SK-N-DZ (cell line): ENCODE results near the gene PGAM2. TPM values are rescaled to one million over a fixed set of nuclear protein-coding genes. Genes with fewer than 3 reads are reported as not detected.

ENCODE experiments used
- DNase-seq: peaks from one replicate; pipeline ENCODE4 v3.0.0-alpha.2; 2015; ENCODE audit warnings: low spot score
- polyA plus RNA-seq, 2 experiments: library from polyadenylated mRNA; depleted of rRNA; stranded (reverse); fragments of >200 nt; gene quantifications; 2 replicates each; pipeline ENCODE4 v1.2.3, GENCODE V29; 2014

The PGAM2 gene
- 15.5 and 22.9 TPM in 2 replicates for polyA plus RNA-seq (2014; cell fraction: cytosol; rRNA removed)
- polyA plus RNA-seq (2014; cell fraction: nucleus; rRNA removed): 6.3 and 12.6 TPM in 2 replicates

DNA sequence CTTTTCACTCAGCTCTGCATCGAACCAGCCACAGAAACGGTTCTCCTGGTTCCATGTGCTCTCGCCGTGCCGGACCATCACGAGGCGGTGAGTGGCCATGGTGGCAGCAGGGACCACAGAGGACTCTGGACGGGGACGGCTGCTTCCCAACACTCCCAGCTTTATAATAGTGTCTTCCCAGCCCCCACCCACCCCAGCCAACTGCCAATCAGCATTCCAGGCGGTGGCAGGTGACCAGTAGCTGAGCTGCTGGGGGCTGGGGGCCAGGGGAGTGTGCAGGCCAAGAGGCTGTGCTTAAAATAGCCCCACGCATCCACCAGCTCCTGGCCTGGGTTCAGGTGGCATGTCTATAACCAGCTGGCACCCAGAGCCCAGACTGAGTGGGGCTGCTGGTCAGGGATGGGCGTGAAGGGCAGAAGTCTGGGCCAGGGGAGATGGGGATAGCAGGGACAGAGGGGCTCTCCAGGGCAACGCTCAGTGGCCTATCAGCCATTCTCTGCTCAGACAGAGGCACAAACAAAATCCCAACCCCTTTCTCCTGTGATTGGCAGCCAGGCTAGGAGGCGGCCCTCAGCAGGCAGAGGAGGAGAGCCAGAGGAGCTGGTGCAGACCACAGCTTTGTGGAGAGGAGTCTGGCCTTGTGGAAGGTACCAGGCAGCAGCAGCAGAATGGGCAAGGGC, at the start of gene PGAM2:
PGAM2 (minus strand) TSS at position 137 of the 680 bp plus-strand sequence; CDS start at position 99, 38 bp downstream.
- peak; percentile 80 for DNase-seq

DNA sequence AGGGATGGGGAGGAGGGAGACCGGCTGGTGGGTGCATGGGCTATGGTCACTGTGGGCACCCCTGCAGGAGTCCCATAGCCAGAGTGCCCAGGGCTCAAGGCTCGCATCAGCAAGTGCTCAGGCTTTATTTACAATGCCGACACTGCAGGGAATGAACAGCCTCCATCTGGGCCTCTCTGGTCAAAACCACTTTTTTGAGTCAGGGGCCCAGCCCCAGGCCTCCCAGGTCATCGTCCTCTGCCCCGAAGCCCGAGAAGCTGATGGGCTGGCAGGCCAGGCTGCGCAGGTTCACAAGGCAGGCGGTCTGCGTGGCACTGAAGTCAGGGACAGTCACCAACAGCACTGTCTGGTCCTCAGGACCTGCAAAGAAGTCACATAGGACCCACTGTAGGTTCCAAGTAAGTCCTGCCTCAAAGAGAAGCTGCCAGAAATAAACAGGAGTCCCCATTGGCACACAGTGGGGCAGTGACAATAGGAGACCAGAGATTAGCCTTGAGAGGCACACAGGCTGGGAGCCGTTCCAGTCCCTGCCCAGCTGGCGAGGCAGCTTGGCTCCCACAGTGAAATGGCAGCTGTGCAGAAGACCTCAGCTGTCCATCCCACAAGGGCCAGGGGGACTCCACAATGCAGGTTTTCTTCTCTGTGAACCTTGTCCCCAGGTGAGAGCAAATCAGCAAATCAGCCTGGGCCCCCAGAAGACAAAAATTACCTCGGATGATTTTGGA, 49.4 kb upstream of the PGAM2 start:
- no peak for DNase-seq

DNA sequence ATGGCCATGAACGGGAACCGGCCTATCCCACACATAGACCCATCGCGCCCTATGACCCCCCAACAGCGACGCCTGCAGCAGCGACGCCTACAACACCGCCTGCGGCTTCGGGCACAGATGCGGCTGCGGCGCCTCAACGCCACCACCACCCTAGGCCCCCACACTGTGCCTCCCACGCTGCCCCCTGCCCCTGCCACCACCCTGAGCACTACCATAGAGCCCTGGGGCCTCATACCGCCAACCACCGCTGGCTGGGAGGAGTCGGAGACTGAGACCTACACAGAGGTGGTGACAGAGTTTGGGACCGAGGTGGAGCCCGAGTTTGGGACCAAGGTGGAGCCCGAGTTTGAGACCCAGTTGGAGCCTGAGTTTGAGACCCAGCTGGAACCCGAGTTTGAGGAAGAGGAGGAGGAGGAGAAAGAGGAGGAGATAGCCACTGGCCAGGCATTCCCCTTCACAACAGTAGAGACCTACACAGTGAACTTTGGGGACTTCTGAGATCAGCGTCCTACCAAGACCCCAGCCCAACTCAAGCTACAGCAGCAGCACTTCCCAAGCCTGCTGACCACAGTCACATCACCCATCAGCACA, 48.5 kb upstream of the PGAM2 start:
- no peak for DNase-seq

DNA sequence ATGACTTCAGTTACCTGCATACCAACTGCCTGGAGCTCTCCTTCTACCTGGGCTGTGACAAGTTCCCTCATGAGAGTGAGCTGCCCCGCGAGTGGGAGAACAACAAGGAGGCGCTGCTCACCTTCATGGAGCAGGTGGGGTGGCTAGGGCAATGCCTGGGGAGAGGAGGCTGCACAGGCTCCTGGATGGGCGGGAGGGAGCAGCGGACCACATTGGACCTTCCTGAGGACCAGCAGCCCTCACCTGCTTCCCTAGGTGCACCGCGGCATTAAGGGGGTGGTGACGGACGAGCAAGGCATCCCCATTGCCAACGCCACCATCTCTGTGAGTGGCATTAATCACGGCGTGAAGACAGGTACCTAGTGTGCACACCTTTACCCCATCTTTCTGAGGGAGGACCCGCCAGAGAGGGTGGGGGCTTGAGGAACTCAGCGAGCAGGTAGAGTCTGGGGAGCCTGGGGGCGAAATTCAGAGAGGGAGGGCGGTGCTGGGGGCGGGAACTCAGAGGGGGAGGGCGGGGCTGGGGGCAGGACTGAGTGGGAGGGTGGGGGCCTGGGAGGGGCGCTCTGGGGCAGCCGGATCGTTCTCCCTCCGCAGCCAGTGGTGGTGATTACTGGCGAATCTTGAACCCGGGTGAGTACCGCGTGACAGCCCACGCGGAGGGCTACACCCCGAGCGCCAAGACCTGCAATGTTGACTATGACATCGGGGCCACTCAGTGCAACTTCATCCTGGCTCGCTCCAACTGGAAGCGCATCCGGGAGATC, 47.8 kb upstream of the PGAM2 start:
- DNase-seq: no peak

DNA sequence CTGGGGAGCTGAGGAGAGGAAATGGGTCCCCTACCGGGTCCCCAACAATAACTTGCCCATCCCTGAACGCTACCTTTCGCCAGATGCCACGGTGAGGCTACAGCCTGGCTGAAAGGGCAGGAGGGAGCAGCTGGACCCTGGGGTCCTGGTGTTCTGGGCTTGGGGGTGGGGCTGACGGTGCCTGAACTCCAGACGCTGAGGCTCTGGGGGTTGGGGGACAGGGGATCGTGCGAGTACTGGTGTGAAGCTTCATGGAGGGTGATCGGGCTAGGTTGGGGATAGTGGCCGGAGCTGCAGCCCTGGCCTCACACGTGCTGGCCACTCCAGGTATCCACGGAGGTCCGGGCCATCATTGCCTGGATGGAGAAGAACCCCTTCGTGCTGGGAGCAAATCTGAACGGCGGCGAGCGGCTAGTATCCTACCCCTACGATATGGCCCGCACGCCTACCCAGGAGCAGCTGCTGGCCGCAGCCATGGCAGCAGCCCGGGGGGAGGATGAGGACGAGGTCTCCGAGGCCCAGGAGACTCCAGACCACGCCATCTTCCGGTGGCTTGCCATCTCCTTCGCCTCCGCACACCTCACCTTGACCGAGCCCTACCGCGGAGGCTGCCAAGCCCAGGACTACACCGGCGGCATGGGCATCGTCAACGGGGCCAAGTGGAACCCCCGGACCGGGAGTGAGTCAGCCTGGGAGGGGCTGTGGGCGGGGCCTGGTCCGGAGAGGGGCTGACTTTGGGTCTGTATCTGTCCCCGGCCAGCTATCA, 47.0 kb upstream of the PGAM2 start:
- DNase-seq: no peak

DNA sequence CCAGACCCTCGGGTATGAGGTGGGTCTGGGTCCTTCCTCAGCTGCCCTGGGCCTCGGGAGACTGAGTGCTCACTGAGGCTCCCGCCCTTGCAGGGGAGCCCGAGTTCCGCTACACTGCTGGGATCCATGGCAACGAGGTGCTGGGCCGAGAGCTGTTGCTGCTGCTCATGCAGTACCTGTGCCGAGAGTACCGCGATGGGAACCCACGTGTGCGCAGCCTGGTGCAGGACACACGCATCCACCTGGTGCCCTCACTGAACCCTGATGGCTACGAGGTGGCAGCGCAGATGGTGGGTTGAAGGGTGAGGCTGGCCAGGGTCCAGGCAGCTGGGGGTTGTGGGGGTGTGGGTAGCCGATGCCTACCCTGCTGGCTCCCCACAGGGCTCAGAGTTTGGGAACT, 46.4 kb upstream of the PGAM2 start:
- DNase-seq: no peak

DNA sequence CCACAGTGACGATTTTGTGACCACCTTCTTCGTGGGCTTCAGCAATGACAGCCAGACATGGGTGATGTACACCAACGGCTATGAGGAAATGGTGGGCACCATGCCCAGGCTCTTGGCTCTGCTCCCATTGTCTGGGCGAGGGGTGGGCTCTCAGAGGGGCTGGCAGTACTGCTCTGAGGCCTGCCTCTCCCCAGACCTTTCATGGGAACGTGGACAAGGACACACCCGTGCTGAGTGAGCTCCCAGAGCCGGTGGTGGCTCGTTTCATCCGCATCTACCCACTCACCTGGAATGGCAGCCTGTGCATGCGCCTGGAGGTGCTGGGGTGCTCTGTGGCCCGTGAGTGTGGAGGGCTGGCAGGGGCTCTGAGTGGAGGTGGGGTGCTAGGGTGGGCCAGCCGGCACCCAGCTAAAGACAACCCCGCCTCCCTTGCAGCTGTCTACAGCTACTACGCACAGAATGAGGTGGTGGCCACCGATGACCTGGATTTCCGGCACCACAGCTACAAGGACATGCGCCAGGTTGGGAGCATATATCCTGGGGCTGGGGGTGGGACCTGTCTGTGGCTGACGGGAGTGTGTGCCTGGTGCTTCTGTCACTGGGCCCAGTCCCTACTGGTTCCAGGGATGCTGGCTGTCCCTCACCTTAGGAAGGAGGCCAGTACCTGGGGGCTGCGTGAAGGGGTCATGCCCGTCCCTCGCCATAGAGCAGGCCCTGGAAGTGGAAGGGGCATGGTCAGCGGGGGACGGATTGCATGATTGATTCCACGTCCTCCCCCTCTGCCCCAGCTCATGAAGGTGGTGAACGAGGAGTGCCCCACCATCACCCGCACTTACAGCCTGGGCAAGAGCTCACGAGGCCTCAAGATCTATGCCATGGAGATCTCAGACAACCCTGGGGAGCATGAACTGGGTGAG, 45.6 kb upstream of the PGAM2 start:
- DNase-seq: no peak

DNA sequence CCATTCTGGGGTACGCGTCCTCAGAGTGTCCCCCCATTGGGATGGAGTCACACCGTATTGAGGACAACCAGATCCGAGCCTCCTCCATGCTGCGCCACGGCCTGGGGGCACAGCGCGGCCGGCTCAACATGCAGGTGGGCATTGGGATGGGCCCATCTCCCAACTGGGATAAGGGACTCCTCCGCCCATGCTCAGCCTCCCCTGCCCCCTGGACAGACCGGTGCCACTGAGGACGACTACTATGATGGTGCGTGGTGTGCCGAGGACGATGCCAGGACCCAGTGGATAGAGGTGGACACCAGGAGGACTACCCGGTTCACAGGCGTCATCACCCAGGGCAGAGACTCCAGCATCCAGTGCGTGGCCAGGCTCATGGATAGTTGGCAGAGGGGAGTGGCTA, 44.6 kb upstream of the PGAM2 start:
- DNase-seq: no peak

DNA sequence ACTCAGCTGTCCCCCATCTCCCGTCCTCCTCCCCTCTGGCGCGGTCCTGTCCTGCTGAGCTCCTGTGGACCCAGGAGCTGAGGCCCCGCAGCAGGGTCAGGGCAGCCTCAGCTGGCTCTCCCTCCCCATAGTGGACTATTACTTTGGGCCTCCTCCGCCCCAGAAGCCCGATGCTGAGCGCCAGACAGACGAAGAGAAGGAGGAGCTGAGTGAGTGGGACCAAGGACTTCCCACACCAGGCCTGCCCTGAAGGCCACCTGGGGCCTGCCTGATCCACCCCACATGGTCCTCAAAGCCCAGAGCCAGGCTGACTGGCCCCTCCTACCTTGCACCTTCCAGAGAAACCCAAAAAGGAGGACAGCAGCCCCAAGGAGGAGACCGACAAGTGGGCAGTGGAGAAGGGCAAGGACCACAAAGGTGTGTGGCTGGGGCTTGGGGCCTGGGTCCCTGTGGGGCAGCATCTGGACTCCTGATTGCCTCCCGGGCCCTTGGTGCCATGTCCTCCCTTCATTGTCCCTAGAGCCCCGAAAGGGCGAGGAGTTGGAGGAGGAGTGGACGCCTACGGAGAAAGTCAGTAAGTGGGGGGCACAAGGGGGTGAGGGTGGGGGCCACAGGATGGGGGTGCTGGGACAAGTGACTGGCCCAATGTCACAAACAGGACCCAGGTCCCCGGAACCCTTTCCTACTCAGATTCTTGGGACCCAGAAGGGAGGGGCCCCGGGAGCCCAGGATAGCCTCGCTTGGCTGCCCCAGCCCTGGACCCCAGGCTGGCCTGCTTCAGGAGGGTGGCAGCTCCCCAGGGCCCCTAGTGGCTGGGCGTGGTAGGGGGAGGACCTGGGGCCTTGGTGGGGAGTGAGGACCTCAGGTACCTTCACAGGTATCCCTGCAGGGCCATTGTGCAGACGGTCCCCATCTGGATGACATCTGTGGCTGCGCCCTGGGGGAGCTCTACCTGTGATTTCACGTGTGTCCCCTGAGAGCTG, 43.7 kb upstream of the PGAM2 start:
- no peak for DNase-seq

DNA sequence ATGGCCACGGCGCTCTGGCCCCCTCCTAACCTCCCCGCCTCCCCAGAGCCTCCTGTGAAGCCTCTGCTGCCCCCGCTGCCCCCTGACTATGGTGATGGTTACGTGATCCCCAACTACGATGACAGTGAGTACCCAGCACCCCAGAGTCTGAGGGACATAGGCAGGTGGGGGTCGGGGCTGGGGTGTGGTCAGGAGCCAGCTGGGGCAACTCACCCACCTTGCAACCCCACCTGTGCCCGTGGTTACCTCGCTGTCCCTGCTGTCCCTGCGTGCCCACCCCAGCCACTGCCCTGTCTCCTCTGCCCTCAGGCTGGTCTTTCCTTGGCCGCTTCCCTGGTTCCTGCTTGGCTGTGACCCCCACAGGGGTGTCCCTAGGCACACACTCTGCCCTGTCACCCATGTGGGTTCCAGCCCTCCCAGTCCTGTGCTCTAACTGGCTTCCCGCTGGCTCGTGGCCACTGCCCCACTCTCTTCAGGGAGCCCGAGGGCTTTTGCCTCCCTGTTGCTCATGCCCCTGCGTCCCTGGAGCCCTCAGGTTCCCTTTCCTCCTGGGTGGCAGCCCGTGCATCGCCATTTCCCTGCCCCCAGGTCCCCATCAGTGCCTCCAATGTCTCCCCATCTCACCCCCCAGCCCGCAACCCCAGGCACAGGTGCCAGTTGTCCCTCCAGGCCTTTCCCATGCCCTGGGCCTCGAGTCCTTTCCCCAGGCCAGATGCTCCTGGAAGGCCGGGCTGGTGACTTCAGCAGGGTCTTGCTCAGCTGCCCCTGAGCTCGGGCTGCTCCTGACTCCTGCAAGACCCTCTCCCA, 42.8 kb upstream of the PGAM2 start:
- DNase-seq: no peak

DNA sequence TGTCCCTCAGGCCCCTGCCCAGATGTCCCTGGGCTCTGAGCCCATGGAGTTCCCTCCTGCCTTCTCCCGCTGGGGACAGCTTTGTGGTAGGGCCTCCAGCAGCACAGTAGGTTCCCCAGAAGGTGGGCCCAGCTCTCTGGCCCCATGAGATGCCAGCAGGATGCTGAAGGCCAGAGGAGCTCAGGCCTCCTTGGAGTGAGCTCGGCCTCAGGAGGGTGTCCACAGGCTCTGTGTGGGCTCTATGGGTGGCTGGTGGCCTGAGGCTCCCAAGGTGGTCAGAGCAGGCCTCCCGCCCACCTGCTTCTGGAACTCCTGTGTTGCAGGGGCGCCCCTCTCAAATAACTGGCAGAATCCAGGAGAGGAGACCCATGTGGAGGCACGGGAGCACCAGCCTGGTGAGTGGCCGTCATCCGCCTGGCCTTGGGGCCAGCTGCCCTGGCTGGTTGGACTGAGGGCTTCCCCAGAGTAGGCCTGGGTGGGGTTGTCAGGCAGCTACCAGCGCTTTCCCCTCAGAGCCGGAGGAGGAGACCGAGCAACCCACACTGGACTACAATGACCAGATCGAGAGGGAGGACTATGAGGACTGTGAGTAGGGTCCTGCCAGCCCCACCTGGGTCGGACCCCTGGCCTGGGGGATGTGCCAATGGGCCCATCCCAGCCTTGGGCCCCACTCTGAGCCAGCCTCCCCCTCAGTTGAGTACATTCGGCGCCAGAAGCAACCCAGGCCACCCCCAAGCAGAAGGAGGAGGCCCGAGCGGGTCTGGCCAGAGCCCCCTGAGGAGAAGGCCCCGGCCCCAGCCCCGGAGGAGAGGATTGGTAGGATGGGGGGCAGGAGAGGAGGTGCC, 42.0 kb upstream of the PGAM2 start:
- DNase-seq: no peak

DNA sequence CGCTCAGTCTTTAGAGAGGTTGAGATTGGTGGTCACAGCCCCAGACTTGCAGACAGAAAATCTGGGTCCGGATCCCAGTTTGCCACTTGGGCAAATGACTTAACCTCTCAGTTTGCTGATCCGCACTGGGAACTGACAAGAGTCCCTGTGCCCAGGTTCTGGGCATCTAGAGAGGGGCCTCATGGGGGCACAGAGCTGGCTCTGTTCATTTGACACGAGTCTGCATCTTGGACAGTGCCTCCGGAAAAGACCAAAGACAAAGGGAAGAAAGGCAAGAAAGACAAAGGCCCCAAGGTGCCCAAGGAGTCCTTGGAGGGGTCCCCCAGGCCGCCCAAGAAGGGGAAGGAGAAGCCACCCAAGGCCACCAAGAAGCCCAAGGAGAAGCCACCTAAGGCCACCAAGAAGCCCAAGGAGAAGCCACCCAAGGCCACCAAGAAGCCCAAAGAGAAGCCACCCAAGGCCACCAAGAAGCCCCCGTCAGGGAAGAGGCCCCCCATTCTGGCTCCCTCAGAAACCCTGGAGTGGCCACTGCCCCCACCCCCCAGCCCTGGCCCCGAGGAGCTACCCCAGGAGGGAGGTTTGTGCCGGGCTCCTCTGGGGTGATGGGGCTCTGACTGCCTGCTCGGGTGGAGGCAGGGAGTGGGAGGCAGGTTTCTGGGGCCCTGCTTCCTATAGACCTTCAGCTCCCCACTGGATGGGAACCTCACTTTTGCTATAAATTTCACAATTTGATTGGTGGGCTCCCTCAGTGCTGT, 41.1 kb upstream of the PGAM2 start:
- no peak for DNase-seq

DNA sequence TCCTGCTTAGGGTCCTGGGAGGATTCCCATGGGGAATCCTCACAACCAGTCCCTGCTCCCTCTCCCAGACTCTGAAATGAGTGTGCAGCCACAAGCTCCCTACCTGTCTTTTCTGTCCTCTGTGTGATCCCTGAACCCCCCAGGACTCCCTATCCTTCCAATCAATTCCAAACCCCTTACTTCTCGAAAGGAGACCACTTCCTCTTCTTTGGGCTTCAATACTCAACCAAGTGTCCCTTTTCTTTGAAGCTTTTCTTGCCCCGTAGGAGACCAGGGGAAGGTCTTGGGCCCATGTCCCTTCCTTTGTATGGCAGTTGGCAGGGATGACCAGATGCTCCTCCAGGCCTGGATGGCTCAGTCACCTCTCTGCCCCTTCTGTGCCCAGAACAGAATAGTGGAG, 40.5 kb upstream of the PGAM2 start:
- DNase-seq: no peak

DNA sequence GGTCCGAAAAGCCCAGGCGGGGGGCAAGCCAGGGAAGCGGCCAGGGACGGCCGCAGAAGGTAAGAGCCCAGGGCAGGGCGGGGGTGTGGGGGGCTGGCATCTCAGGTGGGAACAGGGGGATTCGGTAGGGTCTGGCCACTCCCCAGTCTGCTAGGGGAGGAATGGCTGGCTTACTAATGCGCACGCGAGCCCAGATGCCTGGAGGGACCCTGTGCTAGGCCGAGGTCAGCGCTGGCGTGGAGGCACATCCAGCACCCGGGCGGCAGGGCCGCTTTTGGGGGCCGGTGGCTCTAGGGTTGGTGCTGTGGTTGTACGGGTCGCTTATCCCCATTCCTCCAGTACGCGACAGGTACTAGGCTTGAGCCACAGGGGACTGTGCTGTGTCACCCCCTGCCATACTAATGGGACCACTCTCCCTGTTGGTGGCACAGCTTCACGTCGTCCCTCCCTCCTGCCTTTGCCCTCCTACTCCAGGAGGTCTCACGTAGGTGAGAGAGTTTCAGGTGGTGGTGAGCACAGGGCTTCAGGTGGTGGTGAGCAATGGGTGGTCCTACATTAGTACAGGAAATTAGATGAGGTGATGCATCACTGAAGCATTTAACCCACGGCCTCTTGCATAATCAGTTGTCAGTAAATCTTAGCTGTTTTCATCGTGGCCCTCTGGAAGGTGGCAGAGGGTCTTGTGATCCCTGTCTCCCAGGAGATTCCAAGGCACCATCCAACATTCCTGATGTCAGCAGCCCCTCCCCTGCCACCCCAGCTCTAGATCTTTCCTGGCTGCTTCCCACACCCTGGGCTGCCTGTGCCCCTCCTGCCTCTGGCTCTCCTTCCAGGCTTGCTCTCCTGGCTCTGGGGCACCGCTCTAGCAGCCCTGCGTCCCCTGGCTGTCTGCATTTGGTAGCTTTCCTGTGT, 39.7 kb upstream of the PGAM2 start:
- no peak for DNase-seq
